ENCODE measurements around the gene ZNF3.
A peak's percentile ranks its signal among the peaks of the same experiment; 100 is the strongest.
"Not testable (repeated sequence)": the region's sequence is repeated elsewhere in the genome, so short reads cannot be mapped to it uniquely, and the experiment has no call there.

ZNF3 gene

DNA sequence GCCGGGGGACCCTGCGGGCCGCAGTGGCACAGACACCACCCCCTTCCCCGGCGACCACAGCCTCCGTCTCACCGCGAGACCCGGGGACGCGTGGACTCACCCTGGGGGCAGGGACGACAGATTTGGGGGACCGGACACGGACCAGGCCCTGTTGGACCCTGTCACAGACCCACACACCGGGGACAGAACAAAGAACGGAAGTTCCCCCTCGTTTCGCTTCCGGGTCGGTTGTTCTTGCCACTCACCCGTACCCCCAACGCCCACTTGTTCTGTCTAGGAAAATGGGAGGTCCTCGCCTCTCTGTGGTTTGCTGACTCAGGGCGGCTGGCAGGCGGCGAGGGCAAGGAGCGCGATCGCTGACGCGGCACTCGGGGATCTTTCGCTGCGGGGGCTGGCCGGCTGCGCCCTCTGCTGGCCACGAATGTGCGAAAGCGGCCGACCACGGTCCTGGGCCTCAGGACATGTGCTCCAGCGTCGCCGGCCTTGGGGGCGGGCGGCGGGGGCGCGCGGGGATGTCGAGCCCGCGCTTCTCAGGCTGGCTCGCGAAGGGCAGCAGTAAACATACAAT, at the start of gene ZNF3:
TSS of gene ZNF3 (minus strand) at position 189 of the 568 bp plus-strand sequence. CDS start 4,366 bp downstream, outside the sequence.
- DNase-seq = peak; percentile 99

DNA sequence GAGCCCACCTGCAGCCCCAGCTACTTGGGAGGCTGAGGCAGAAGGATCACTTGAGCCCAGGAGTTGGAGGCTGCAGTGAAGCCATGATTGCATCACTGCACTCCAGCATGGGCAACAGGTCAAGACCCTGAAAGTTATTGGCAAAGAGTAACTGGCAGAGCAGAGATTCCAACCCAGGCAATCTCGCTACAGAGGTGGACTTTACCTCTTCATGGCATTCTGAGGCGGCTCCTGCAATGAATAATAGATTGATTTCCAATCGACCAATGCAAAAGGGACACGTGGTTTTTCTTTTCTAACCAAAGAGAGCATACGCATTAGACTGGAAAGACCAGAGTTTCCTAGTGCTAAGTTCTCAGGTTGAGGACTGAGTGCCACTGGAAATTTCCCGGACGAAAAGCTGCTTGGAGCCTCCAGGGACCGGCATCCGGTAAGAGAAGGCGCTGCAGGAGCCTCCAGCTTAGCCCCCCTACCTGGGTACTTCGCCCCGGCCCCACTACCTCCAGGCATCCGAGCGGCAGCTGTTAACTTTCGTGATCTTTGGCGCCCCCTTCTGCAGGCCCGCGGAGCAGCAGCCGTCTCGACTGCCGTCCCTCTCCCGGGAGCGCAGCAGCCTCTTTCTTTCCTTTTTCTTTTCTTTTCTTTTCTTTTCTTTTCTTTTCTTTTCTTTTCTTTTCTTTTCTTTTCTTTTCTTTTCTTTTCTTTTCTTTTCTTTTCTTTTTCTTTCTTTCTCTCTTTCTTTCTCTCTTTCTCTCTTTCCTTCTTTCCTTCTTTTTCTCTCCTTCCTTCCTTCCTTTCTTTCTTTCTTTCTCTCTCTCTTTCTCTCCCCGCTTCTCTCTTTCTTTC, 49.3 kb upstream of the ZNF3 start:
- DNase-seq = peak; percentile 77

DNA sequence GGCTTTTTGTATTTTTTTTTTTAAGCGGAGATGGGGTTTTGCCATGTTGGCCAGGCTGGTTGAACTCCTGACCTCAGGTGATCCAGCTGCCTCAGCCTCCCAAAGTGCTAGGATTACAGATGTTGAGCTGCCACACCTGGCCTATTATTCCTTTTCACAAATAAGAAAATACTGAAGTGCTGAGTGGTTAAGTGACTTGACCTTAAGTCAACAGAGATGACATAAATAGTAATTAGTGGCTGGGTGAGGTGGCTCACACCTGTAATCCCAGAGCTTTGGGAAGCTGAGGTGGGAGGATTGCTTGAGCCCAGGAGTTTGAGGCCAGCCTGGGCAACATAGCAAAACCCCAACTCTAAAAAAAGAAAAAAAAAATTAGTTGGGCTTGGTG, 48.7 kb upstream of the ZNF3 start:
- DNase-seq = not testable (repeated sequence)

DNA sequence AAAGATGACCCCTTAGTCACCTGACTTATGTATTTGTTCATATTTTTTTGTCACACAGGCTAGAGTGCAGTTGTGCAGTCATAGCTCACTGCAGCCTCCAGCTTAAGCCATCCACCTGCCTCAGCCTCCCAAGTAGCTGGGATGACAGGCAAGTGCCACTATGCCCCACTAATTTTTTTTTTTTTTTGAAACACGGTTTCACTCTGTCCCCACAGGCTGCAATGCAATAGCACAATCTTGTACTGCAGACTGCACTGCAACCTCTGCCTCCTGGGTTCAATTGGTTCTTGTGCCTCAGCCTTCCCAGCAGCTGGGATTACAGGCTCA, 47.1 kb upstream of the ZNF3 start:
- no peak for DNase-seq

DNA sequence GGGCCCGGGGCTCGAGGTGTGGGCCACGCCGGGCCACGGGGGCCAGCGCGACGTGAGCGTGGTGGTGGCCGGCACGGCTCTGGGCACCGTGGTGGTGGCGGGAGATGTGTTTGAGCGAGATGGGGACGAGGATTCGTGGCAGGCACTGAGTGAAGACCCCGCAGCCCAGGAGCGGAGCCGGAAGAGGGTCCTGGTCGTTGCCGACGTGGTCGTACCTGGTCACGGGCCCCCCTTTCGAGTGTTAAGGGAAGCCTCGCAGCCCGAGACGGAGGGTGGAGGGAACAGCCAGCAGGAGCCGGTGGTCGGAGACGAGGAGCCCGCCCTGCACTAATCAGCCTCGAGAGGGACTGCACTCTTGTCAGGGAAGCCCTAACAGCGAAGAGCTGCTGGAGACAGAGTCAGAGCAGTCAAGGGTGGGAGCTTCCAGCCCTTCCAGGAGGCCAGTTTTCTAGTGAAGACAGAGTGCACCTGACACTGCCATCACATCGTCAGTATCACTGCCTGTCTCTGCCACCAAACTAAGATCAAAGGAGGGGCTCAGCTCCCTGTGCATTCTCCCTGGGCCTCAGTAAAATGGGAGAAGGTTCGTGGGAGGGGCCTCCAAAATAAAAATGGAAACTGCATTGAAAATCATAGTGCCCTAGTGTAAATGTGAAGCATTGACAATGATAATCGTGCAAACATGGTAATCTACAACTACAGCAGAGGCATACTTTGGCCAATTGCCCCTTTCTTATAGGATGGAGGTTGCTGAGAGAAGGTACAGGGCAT, 46.5 kb upstream of the ZNF3 start:
- no peak for DNase-seq

DNA sequence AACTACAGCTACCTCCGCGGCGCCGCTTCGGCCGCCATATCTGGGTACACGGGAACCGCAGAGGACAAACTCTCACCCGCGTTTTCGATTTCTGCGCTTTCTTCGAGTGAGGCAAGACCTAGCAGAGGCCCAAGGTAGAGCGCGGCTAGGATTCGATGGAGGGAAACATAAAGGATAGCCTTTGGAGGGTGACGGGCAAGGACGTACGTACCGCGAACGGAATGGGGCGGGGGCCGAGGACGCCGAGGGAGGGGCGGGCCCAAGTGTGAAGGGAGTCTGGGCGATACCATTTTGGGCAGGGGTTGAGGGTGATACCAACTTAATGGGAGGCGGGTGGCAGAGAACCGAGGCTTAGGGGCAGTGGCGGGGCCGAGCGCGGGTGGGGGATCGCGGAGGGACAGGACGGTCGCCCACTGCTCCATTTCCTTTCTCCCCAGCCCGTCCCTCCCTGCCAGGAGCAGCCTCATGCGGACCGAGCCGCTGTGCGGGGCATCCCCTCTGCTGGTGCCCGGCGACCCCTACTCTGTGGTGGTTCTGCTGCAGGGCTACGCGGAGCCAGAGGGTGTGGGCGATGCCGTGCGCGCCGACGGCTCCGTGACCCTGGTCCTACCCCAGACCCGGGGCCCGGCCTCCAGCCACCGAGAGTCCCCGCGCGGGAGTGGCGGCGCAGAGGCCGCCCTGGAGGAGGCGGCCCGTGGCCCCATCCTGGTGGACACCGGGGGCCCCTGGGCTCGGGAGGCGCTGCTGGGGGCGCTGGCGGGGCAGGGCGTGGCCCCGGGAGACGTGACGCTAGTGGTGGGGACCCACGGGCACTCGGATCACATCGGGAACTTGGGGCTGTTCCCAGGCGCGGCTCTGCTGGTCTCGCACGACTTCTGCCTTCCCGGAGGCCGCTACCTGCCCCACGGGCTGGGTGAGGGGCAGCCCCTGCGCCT, 45.7 kb upstream of the ZNF3 start, which contains the start of gene MBLAC1:
TSS of gene MBLAC1 (plus strand) at position 37 of the 935 bp plus-strand sequence. CDS start at position 466, 429 bp downstream.
- peak; percentile 89 for DNase-seq

DNA sequence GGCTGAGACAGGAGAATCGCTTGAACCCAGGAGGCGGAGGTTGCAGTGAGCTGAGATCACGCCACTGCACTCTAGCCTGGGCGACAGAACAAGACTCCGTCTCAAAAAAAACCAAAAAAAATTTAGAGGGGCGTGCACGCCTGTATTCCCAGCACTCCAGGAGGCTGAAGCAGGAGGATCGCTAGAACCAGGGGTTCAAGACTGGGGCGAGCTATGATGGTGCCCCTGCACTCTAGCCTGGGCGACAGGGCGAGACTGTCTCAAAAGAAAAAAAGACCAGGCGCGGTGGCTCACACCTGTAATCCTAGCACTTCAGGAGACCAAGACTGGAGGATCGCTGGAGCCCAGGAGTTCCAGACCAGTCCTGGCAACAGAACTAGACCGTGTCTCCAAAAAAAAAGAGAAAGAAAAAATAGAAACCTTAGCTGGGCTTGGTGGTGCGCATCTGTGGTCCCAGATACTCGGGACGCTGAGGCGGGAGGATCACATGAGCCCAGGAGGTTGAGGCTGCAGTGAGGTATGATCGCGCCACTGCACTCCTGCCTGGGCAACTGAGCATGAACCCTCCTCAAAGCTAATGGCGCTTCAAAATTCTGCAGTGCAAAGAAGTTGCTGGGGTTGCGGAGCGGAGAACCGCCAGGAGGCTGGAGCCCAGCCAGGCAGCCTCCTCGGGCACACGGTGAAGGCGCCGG, 44.9 kb upstream of the ZNF3 start:
- no peak for DNase-seq

DNA sequence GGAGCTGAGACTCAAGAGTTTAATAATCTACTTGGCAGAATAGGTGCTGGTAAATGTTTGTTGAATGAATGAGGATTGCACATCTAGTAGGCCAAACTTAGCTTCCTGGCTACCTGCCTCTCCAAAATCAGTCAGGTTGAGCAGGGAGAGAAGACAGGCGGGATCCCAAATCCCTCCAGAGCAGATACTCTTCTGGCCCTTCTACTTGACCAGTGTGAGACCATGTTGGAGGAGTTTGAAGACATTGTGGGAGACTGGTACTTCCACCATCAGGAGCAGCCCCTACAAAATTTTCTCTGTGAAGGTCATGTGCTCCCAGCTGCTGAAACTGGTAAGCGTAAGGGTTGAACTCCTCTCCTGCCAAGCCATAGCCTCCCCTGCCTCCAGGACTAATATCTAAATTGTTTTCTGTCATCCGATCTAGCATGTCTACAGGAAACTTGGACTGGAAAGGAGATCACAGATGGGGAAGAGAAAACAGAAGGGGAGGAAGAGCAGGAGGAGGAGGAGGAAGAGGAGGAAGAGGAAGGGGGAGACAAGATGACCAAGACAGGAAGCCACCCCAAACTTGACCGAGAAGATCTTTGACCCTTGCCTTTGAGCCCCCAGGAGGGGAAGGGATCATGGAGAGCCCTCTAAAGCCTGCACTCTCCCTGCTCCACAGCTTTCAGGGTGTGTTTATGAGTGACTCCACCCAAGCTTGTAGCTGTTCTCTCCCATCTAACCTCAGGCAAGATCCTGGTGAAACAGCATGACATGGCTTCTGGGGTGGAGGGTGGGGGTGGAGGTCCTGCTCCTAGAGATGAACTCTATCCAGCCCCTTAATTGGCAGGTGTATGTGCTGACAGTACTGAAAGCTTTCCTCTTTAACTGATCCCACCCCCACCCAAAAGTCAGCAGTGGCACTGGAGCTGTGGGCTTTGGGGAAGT, 43.0 kb upstream of the ZNF3 start:
- DNase-seq = no peak

DNA sequence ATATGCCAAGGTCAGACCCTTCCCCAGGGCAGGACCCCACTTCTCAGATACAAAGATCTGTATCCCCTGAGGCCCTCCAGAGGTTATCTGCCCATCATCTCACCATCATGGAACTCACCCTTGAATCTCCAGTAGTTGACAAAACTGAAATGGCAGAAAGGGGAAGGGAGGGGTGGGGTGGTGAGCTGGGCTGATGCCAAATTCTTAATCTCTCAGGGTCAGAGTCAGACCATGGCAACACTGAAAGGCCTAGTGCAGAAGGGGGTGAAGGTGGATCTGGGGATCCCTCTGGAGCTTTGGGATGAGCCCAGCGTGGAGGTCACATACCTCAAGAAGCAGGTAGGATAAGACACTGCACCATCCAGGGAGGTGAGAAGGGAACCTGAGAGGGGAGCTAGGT, 41.0 kb upstream of the ZNF3 start:
- DNase-seq = no peak

DNA sequence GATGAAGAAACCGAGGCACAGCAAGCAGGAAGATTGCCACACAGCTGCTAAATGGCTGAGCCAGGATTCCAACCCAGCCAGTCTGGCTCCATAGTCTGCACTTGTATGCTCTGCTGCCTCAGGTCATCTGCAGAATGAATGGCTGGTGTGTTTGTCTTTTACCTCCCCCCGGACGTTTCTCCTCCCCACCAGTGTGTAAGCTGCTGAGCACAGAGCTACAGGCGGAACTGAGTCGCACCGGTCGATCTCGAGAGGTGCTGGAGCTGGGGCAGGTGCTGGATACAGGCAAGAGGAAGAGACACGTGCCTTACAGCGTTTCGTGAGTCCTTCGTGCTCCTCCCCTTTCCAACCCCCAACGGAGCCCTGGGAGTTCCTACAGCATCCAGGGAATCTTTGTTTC, 40.5 kb upstream of the ZNF3 start:
- peak; percentile 98 for DNase-seq

DNA sequence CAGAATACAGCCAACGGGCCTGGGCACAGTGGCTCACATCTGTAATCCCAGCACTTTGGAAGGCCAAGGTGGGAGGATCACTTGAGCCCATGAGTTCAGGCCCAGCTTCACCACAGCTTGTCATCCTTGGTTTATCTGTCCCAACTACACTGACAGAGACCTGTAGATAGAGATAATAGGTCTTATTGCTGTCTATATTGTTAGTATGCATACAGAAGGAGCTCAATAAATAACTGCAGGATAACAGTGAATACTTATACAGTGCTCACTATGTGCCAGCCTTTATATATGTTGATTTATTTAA, 39.2 kb upstream of the ZNF3 start:
- DNase-seq = no peak

DNA sequence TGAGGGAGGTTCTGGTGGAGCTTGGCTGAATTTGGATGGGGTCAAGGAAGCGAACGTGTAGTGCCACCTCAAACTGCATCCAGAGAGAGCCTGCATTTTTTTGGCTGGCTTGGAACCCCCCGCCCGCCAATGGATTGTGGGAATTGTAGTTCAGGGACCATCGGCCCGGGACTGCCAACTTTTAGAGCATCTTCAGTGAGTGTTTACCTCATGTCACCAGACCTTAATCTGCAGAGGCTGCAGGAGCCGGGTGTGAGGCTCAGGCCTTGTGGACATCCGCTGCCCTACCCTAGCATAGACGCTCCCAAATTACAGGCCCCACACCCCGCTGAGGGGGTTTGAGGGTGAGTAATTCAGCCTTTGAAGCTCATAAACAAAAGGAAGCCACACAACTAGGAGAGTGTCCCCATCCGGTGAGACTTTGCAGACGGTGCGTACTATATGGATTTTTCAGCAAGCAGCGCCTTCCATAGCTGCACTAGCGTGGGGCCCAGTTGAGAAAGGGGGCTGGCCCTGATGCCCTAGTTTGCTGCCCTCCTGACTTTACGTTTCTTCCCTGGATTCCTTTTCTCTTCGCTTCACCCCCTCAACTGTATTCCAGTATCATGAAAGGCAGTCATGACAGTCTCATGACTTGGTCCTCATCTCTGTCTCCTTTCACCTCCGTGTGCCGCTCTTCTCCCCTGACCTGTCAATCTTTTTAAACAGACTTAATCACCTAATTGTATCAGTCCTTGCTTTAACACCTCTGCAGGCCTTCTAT, 38.6 kb upstream of the ZNF3 start:
- DNase-seq = peak; percentile 60

DNA sequence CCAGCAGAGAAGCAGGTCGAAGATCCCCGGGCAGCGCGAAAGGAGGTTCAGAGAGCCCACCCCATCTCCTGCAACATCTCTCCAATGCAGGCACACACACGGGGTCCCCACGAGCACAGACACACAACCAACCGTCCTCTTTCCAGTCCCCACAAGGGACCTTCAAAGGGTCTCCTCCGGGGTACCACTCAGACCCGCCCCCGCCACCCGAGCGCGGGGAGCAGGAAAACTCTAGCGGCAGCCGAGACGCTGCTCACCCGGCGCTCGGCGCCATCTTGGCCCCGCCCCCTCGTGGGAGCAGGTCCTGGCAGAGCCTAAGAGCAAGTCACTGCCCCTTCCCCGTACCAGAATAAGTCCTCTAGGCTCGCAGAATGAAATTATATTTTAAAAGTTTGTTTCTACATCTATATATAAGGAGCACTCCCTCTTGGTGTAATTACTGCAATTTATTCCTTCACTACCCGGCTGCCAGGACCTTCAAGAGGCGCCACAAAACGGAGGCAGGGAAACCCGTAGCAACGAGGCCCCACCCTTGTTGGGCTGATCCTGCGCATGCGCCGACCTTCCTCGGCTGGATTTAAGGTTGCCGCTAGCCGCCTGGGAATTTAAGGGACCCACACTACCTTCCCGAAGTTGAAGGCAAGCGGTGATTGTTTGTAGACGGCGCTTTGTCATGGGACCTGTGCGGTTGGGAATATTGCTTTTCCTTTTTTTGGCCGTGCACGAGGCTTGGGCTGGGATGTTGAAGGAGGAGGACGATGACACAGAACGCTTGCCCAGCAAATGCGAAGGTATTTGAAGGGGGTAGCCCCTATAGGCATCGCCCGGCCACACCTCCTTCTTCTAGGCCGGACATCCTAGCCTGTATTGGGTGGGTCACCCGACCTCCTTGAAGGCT, 37.8 kb upstream of the ZNF3 start, which contains the start of the genes CNPY4 and TAF6:
TSS of gene CNPY4 (plus strand) at position 563 of the 898 bp plus-strand sequence. CDS start at position 674, 111 bp downstream.
TSS of gene TAF6 (minus strand) at position 287 of the 898 bp plus-strand sequence. CDS start 5,149 bp downstream, outside the sequence.
- peak; percentile 95 for DNase-seq

DNA sequence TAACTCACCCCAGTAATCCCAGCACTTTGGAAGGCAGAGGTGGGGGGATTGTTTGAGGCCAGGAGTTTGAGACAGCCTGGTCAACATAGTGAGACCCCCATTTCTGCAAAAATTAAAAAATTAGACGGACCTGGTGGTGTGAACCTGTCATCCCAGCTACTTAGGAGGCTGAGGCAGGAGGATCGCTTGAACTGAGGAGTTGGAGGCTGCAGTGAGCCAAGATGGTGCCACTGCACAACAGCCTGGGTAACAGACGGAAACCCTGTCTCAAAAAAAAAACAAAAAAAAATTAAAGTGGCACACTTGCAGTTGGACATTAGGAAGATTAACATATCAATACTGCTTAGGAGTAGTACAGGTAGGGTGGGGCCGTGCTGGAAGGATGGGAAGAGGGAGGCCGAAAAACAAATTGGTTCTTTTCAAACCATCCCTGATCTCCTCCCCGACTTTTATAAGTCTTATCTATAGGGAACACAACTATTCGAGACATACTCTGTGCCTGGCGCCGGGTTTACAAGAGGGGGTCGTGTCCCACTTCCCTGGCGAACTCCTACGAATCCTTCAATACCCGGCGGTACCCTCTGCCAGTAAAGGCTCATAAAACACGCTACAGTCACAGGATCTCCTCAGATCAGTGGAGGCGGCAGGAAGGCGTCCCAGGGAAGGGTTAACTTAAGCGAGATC, 37.0 kb upstream of the ZNF3 start:
- no peak for DNase-seq

DNA sequence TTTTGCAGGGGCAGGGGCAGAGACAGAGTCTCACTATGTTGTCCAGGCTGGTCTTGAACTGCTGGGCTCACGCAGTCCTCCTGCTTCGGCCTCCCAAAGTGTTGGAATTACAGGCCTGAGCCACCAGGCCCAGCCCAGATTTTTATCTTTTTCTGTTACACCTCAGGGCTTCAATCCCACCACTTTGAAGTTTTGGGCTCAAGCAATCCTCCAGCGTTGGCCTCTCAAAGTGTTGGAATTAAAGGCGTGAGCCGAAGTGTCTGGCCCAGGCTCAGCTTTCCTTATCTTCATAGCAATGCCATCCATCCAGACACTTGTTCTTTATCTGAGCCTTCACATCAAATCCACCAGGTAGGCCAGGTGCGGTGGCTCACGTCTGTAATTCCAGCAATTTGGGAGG, 33.5 kb upstream of the ZNF3 start:
- DNase-seq = no peak

DNA sequence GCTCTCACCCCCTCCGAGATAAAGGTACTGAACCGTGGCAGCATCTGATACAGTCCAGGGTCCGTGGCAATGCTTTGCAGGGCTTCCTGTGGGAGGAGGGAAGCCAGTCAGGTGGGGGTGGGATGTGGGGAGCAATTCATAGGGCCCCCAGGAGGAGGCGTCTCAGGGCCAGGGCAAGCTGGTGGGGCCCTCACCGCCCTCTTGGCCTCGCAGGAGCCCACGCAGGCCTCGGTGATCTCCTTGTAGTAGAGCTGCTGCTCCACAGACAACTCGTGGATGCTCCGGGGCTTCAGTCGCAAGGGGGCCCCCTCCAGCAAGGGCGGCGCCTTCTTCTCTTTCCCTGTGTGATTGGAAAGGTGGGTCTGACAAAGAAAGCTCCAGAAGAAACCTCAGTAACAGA, 30.4 kb upstream of the ZNF3 start:
- DNase-seq = no peak

DNA sequence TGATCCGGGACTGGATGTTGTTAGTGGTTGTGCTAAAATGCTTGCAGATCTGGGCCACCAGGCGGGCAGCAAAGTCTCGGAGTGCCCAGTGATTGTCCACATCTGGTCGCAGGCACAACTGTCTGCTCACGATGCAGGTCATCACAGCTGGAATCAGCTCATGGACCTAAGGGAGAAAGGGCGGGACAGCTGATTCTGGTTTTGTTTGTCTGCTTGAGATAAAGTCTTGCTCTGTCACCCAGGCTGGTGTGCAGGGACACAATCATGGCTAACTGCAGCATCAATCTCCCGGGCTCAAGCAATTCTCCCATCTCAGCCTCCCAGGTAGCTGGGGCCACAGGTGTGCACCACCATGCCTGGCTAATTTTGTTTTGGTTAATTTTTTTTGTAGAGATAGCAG, 29.6 kb upstream of the ZNF3 start:
- no peak for DNase-seq

DNA sequence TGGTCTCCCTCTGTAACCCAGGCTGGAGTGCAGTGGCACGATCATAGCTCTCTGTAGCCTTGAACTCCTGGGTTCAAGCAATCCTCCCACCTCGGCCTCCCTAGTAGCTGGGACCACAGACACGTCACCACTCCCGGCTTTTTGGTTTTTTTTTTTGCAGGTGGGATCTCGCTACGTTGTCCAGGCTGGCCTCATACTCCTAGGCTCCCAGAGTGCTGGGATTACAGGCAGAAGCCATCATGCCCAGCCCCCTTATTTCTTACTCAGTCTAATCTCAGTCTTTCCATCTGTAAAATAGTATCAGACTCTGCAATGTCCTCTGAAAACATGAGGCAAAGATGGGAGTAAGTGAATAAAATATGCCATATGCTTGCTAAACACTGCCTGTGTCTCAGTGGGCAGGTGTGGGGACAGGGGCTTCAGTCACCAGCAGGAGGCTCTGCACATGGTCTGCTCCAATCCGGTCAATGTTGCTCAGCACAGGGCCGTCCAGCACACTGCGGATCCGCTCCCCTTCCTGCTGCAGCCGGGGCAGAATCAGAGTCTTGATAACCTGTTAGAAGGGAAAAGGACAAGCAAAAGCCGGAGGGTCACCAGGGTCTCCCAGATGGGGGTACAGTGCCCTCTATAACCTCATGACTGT, 28.1 kb upstream of the ZNF3 start:
- no peak for DNase-seq
